Sigmoid colon (tissue), 3 donors: ENCODE data around the gene CLEC4D.

Source experiments
- CTCF ChIP-seq, 4 experiments: fragments of 450-650 bp in 3 of 4; fragments of 200-600 bp in 1 of 4; IDR thresholded peaks; one replicate each; pipeline ENCODE4 v1.5.1; 2016 to 2019; ENCODE audit warnings: antibody characterized with exemption in 4 of 4, mild to moderate bottlenecking in 3 of 4, moderate library complexity in 2 of 4
- POLR2A ChIP-seq, 2 donors: fragments of 450-650 bp; IDR thresholded peaks; one replicate each; pipeline ENCODE4 v1.6.1; 2016; ENCODE audit warnings: antibody characterized with exemption in 2 of 2, mild to moderate bottlenecking in 2 of 2, moderate library complexity in 2 of 2

- no peak for TF ChIP-seq POLR2A (IDR thresholded peaks at IDR 0.05)
- no peak for TF ChIP-seq CTCF (IDR thresholded peaks at IDR 0.05)
Observed at GRCh38 chr12:8562310-8562709, 49.0 kb downstream of the CLEC4D start.
